ENCODE data around the gene PLCH2.

PLCH2 gene

GRCh38 chr1:2452932-2453315, 23.2 kb upstream of the PLCH2 start:
- H3K4me3 ChIP-seq (ENCODE audit: low read length) = no peak overlapping the region
- no peaks in the 10 kb centered on the region for H4K20me1 ChIP-seq (ENCODE audit: control insufficient read depth, insufficient read depth, low read depth, low read length)
- H3K4me2 ChIP-seq (ENCODE audit: low read length) = no peak overlapping the region
- H3K27ac ChIP-seq (ENCODE audit: low read depth, low read length) = no peak overlapping the region
- no peaks in the 10 kb centered on the region for H3K36me3 ChIP-seq (ENCODE audit: control insufficient read depth, low read length)
- H3K4me1 ChIP-seq (ENCODE audit: control insufficient read depth, low read length) = no peaks in the 10 kb centered on the region
- TF ChIP-seq CTCF (IDR thresholded peaks at IDR 0.05; ENCODE audit: low read depth, low read length, poor library complexity, severe bottlenecking) (no peak), EZH2phosphoT487 (IDR thresholded peaks at IDR 0.05; ENCODE audit: borderline replicate concordance, low read length) (no peak)
- H3K27me3 ChIP-seq (ENCODE audit: control insufficient read depth, low read length) = no peaks in the 10 kb centered on the region
- no peaks in the 10 kb centered on the region for H3K79me2 ChIP-seq (ENCODE audit: control insufficient read depth, low read length)
- no peaks in the 10 kb centered on the region for H3K9me3 ChIP-seq (ENCODE audit: control insufficient read depth, insufficient read depth, low read length)
- no peaks in the 10 kb centered on the region for H3F3A ChIP-seq (ENCODE audit: control insufficient read depth, insufficient read depth)
- H3K9me2 ChIP-seq (replicated peaks; ENCODE audit: control insufficient read depth, low read length) = no peaks in the 10 kb centered on the region

- H3K79me2 ChIP-seq (ENCODE audit: control insufficient read depth, low read length) = no peaks in the 10 kb centered on the region
- H3K27ac ChIP-seq (ENCODE audit: low read depth, low read length) = no peak overlapping the region
- TF ChIP-seq EZH2phosphoT487 (IDR thresholded peaks at IDR 0.05; ENCODE audit: borderline replicate concordance, low read length) (no peak), CTCF (IDR thresholded peaks at IDR 0.05; ENCODE audit: low read depth, low read length, poor library complexity, severe bottlenecking) (no peak)
- H3K9me2 ChIP-seq (replicated peaks; ENCODE audit: control insufficient read depth, low read length) = no peaks in the 10 kb centered on the region
- H3K4me2 ChIP-seq (ENCODE audit: low read length) = no peak overlapping the region
- no peaks in the 10 kb centered on the region for H4K20me1 ChIP-seq (ENCODE audit: control insufficient read depth, insufficient read depth, low read depth, low read length)
- H3K4me1 ChIP-seq (ENCODE audit: control insufficient read depth, low read length) = no peaks in the 10 kb centered on the region
- no peaks in the 10 kb centered on the region for H3K27me3 ChIP-seq (ENCODE audit: control insufficient read depth, low read length)
- H3K4me3 ChIP-seq (ENCODE audit: low read length) = no peak overlapping the region
- no peaks in the 10 kb centered on the region for H3K36me3 ChIP-seq (ENCODE audit: control insufficient read depth, low read length)
- no peaks in the 10 kb centered on the region for H3F3A ChIP-seq (ENCODE audit: control insufficient read depth, insufficient read depth)
- no peaks in the 10 kb centered on the region for H3K9me3 ChIP-seq (ENCODE audit: control insufficient read depth, insufficient read depth, low read length)
Measured at GRCh38 chr1:2454227-2454626, 21.9 kb upstream of the PLCH2 start.

GRCh38 chr1:2455757-2456156, 20.3 kb upstream of the PLCH2 start:
- no peak overlapping the region for H3K4me2 ChIP-seq (ENCODE audit: low read length)
- no peaks in the 10 kb centered on the region for H3K79me2 ChIP-seq (ENCODE audit: control insufficient read depth, low read length)
- TF ChIP-seq EZH2phosphoT487 (IDR thresholded peaks at IDR 0.05; ENCODE audit: borderline replicate concordance, low read length) (no peak), CTCF (IDR thresholded peaks at IDR 0.05; ENCODE audit: low read depth, low read length, poor library complexity, severe bottlenecking) (no peak)
- H3K27me3 ChIP-seq (ENCODE audit: control insufficient read depth, low read length) = no peaks in the 10 kb centered on the region
- no peaks in the 10 kb centered on the region for H3K9me3 ChIP-seq (ENCODE audit: control insufficient read depth, insufficient read depth, low read length)
- H3K4me1 ChIP-seq (ENCODE audit: control insufficient read depth, low read length) = no peaks in the 10 kb centered on the region
- no peaks in the 10 kb centered on the region for H4K20me1 ChIP-seq (ENCODE audit: control insufficient read depth, insufficient read depth, low read depth, low read length)
- H3F3A ChIP-seq (ENCODE audit: control insufficient read depth, insufficient read depth) = no peaks in the 10 kb centered on the region
- H3K9me2 ChIP-seq (replicated peaks; ENCODE audit: control insufficient read depth, low read length) = no peaks in the 10 kb centered on the region
- no peaks in the 10 kb centered on the region for H3K36me3 ChIP-seq (ENCODE audit: control insufficient read depth, low read length)
- no peak overlapping the region for H3K27ac ChIP-seq (ENCODE audit: low read depth, low read length)
- no peak overlapping the region for H3K4me3 ChIP-seq (ENCODE audit: low read length)

- Histone ChIP-seq H3K36me3 (ENCODE audit: control insufficient read depth, low read length) (no peaks in the 10 kb centered on the region), H3K9me3 (ENCODE audit: control insufficient read depth, insufficient read depth, low read length) (no peaks in the 10 kb centered on the region), H3K4me1 (ENCODE audit: control insufficient read depth, low read length) (no peaks in the 10 kb centered on the region), H3K4me3 (ENCODE audit: low read length) (no peak overlapping the region), H3K27ac (ENCODE audit: low read depth, low read length) (no peak overlapping the region), H3K4me2 (ENCODE audit: low read length) (no peak overlapping the region), H3K79me2 (ENCODE audit: control insufficient read depth, low read length) (no peaks in the 10 kb centered on the region), H3K9me2 (replicated peaks; ENCODE audit: control insufficient read depth, low read length) (no peaks in the 10 kb centered on the region), H3F3A (ENCODE audit: control insufficient read depth, insufficient read depth) (no peaks in the 10 kb centered on the region), H3K27me3 (ENCODE audit: control insufficient read depth, low read length) (no peaks in the 10 kb centered on the region), H4K20me1 (ENCODE audit: control insufficient read depth, insufficient read depth, low read depth, low read length) (no peaks in the 10 kb centered on the region)
- TF ChIP-seq CTCF (IDR thresholded peaks at IDR 0.05; ENCODE audit: low read depth, low read length, poor library complexity, severe bottlenecking) (no peak), EZH2phosphoT487 (IDR thresholded peaks at IDR 0.05; ENCODE audit: borderline replicate concordance, low read length) (no peak)
Measured at GRCh38 chr1:2457444-2457843, 18.6 kb upstream of the PLCH2 start.

All from DOHH2 (cell line).